GM23338 (cell line): ENCODE data around the gene GRIN2B.

Experiments used
- CREB1 ChIP-seq: fragments of 250-450 bp; sonication (Bioruptor Pico); IDR thresholded peaks from 2 replicates; pipeline ENCODE4 v1.5.0; 2020; ENCODE audit warnings: low read depth, mild to moderate bottlenecking, moderate library complexity
- CTCF ChIP-seq, 2 experiments: fragments of 200-600 bp in 1 of 2; sonication (generic) in 1 of 2; conservative IDR thresholded peaks; 2 replicates each; pipeline versions ENCODE4 v1.5.1 to v1.6.1; 2016 to 2017; ENCODE audit warnings: antibody characterized with exemption in 2 of 2, low read depth in 2 of 2, mild to moderate bottlenecking in 2 of 2, moderate library complexity in 1 of 2
- ETS1 ChIP-seq: IDR thresholded peaks from 2 replicates; pipeline ENCODE4 v1.6.1; 2016; ENCODE audit warnings: antibody characterized with exemption
- EZH2 ChIP-seq: fragments of 200-600 bp; sonication (generic); IDR thresholded peaks from one replicate; pipeline ENCODE4 v1.8.0; 2017; ENCODE audit warnings: antibody characterized with exemption, mild to moderate bottlenecking, low read depth; ENCODE audit not compliant: unreplicated experiment
- EZH2phosphoT487 ChIP-seq: fragments of 200-600 bp; sonication (generic); IDR thresholded peaks from one replicate; pipeline ENCODE4 v1.8.1; 2018; ENCODE audit warnings: antibody characterized with exemption; ENCODE audit not compliant: unreplicated experiment
- JUNB ChIP-seq: IDR thresholded peaks from one replicate; pipeline ENCODE4 v1.6.1; 2016; ENCODE audit warnings: antibody characterized with exemption; ENCODE audit not compliant: unreplicated experiment
- NANOG ChIP-seq: IDR thresholded peaks from 2 replicates; pipeline ENCODE4 v1.6.1; 2016; ENCODE audit warnings: antibody characterized with exemption, borderline replicate concordance
- POLR2AphosphoS5 ChIP-seq: IDR thresholded peaks from 2 replicates; pipeline ENCODE4 v1.6.1; 2016; ENCODE audit warnings: antibody characterized with exemption, low read depth
- REST ChIP-seq: IDR thresholded peaks from one replicate; pipeline ENCODE4 v1.6.1; 2018; ENCODE audit warnings: antibody characterized with exemption; ENCODE audit not compliant: unreplicated experiment
- STAT1 ChIP-seq: IDR thresholded peaks from one replicate; pipeline ENCODE4 v1.6.1; 2016; ENCODE audit warnings: antibody characterized with exemption; ENCODE audit not compliant: unreplicated experiment
- ZNF114 ChIP-seq: fragments of 250-450 bp; sonication (Bioruptor Pico); IDR thresholded peaks from 2 replicates; pipeline ENCODE4 v1.5.0; 2020; ENCODE audit warnings: mild to moderate bottlenecking, moderate library complexity
- ZNF331 ChIP-seq: fragments of 250-450 bp; sonication (Bioruptor Pico); IDR thresholded peaks from 2 replicates; pipeline ENCODE4 v1.5.0; 2020; ENCODE audit warnings: low read depth, mild to moderate bottlenecking, moderate library complexity
- ZNF462 ChIP-seq: fragments of 250-450 bp; sonication (Bioruptor Pico); IDR thresholded peaks from 2 replicates; pipeline ENCODE4 v1.5.0; 2020; ENCODE audit warnings: mild to moderate bottlenecking, moderate library complexity

GRCh38 chr12:13973996-13974395 is 7.4 kb downstream of the GRIN2B start:
- TF ChIP-seq CTCF (conservative IDR thresholded peaks at IDR 0.05; ENCODE audit: low read depth in 2 of 2) (no peak), EZH2 (no peak), REST (no peak), JUNB (no peak), EZH2phosphoT487 (no peak), ETS1 (no peak), ZNF114 (CRISPR knock-in tag) (no peak), POLR2AphosphoS5 (no peak), ZNF331 (CRISPR knock-in tag) (no peak), STAT1 (no peak), ZNF462 (no peak), NANOG (no peak), CREB1 (CRISPR knock-in tag) (no peak)
